OCI-LY3 (cell line): ENCODE measurements around the gene AFMID.

ENCODE experiments used
- CTCF ChIP-seq: fragments of 200-600, 300-600 bp; sonication (generic); IDR thresholded peaks from 2 replicates; pipeline ENCODE4 v1.5.1; 2014; ENCODE audit warnings: antibody characterized with exemption, low read length, low read depth
- EZH2phosphoT487 ChIP-seq: fragments of 200-600 bp; shearing (Covaris generic); IDR thresholded peaks from 2 replicates; pipeline ENCODE4 v1.6.1; 2018; ENCODE audit warnings: antibody characterized with exemption, mixed run types, low read depth

- TF ChIP-seq CTCF (no peak), EZH2phosphoT487 (no peak)
Measured at GRCh38 chr17:78180083-78180482, 7.1 kb upstream of the AFMID start.
